ENCODE measurements around the gene NDUFB6.
A peak's percentile ranks its signal among the peaks of the same experiment; 100 is the strongest.
"Not testable (repeated sequence)": the region's sequence is repeated elsewhere in the genome, so short reads cannot be mapped to it uniquely, and the experiment has no call there.

Gene NDUFB6

GRCh38 chr9:32571969-32572899, 725 bp downstream of the NDUFB6 start:
- peak; percentile 41 to 65 (median 59) for DNase-seq (ENCODE audit: low read depth in 3 of 3)

GRCh38 chr9:32570262-32570661, 2.7 kb downstream of the NDUFB6 start:
- DNase-seq (ENCODE audit: low read depth in 3 of 3) = no peak

GRCh38 chr9:32566770-32567169, 6.2 kb downstream of the NDUFB6 start:
- DNase-seq (ENCODE audit: low read depth in 3 of 3) = no peak

- DNase-seq (ENCODE audit: low read depth in 3 of 3) = no peak
These were observed 7.0 kb downstream of the NDUFB6 start for GRCh38 chr9:32565967-32566366.

GRCh38 chr9:32558408-32558934, 14.5 kb downstream of the NDUFB6 start:
- no peak for DNase-seq (ENCODE audit: low read depth in 3 of 3)

GRCh38 chr9:32554591-32554990, 18.4 kb downstream of the NDUFB6 start:
- DNase-seq (ENCODE audit: low read depth in 3 of 3) = no peak

- no peak for DNase-seq (ENCODE audit: low read depth in 3 of 3)
These were observed 18.9 kb downstream of the NDUFB6 start for GRCh38 chr9:32554107-32554506.

GRCh38 chr9:32552172-32552872, 20.6 kb downstream of the NDUFB6 start, which contains the start of the genes SMIM27 and TOPORS:
Gene SMIM27, plus strand, starts transcription at chr9:32552327. Its CDS starts 108 bp downstream, at chr9:32552435.
Gene TOPORS, minus strand, starts transcription at chr9:32552586. Its CDS starts 150 bp downstream, at chr9:32552436.
- peak; percentile 81 to 88 (median 84) for DNase-seq (ENCODE audit: low read depth in 3 of 3)

GRCh38 chr9:32551276-32552051, 21.5 kb downstream of the NDUFB6 start:
- DNase-seq (ENCODE audit: low read depth in 3 of 3) = peak in 2 of 3 donors; percentile 23 to 51

GRCh38 chr9:32550562-32551275, 22.2 kb downstream of the NDUFB6 start:
- DNase-seq (ENCODE audit: low read depth in 3 of 3) = peak; percentile 77 to 89 (median 80)

GRCh38 chr9:32550150-32550561, 22.8 kb downstream of the NDUFB6 start:
- DNase-seq (ENCODE audit: low read depth in 3 of 3) = no peak

- DNase-seq (ENCODE audit: low read depth in 3 of 3) = not testable (repeated sequence)
These were observed 24.7 kb downstream of the NDUFB6 start for GRCh38 chr9:32548213-32548612.

GRCh38 chr9:32545884-32546283, 27.1 kb downstream of the NDUFB6 start:
- no peak for DNase-seq (ENCODE audit: low read depth in 3 of 3)

GRCh38 chr9:32543047-32543446, 29.9 kb downstream of the NDUFB6 start:
- DNase-seq (ENCODE audit: low read depth in 3 of 3) = no peak

- no peak for DNase-seq (ENCODE audit: low read depth in 3 of 3)
These were observed 39.1 kb downstream of the NDUFB6 start for GRCh38 chr9:32533816-32534215.

- no peak for DNase-seq (ENCODE audit: low read depth in 3 of 3)
These were observed 39.6 kb downstream of the NDUFB6 start for GRCh38 chr9:32533336-32533735.

- DNase-seq (ENCODE audit: low read depth in 3 of 3) = no peak
These were observed 46.3 kb downstream of the NDUFB6 start for GRCh38 chr9:32526707-32527048.

GRCh38 chr9:32526041-32526706, 46.8 kb downstream of the NDUFB6 start, which contains the start of gene RIGI:
Gene RIGI, minus strand, starts transcription at chr9:32526196. Its CDS starts 30 bp downstream, at chr9:32526166.
- DNase-seq (ENCODE audit: low read depth in 3 of 3) = peak; percentile 46 to 54 (median 53)

- no peak for DNase-seq (ENCODE audit: low read depth in 3 of 3)
These were observed 47.3 kb downstream of the NDUFB6 start for GRCh38 chr9:32525709-32526030.
